Spleen (tissue), 11 donors: ENCODE data around the gene RAD51B. TPM values are rescaled to one million over a fixed set of nuclear protein-coding genes. Genes with fewer than 3 reads are reported as not detected.

Experiments
- DNase-seq: peaks from one replicate; pipeline ENCODE4 v3.0.0-alpha.2; 2020
- H3K27ac ChIP-seq, 8 donors: fragments of 200-600 bp; sonication (generic) in 7 of 8; 1 replicate in 4 of 8; 2 replicates in 4 of 8; pipeline versions ENCODE4 v1.5.0 to v1.8.0; 2016 to 2021; ENCODE audit warnings: inconsistent platforms in 4 of 8, mild to moderate bottlenecking in 4 of 8, moderate library complexity in 1 of 8
- H3K27me3 ChIP-seq, 7 donors: fragments of 200-600 bp; sonication (generic) in 6 of 7; replicated peaks in 1 of 7; 1 replicate in 4 of 7; 2 replicates in 3 of 7; pipeline versions ENCODE4 v1.5.0 to v1.8.0; 2016 to 2021; ENCODE audit warnings: inconsistent platforms in 3 of 7, mild to moderate bottlenecking in 1 of 7
- H3K36me3 ChIP-seq, 6 donors: fragments of 200-600 bp; sonication (generic) in 5 of 6; 1 replicate in 4 of 6; 2 replicates in 2 of 6; pipeline versions ENCODE4 v1.5.0 to v1.8.0; 2016 to 2021; ENCODE audit warnings: inconsistent platforms in 2 of 6
- H3K4me1 ChIP-seq, 6 donors: fragments of 200-600 bp; sonication (generic) in 5 of 6; 1 replicate in 3 of 6; 2 replicates in 3 of 6; pipeline versions ENCODE4 v1.5.0 to v1.8.0; 2016 to 2021; ENCODE audit warnings: inconsistent platforms in 3 of 6
- H3K4me3 ChIP-seq, 8 donors: fragments of 200-600 bp; sonication (generic) in 7 of 8; 1 replicate in 4 of 8; 2 replicates in 4 of 8; pipeline versions ENCODE4 v1.5.0 to v1.8.0; 2016 to 2021; ENCODE audit warnings: inconsistent platforms in 4 of 8, mild to moderate bottlenecking in 4 of 8, moderate library complexity in 2 of 8
- H3K9me3 ChIP-seq, 8 donors: fragments of 200-600 bp; sonication (generic) in 7 of 8; 1 replicate in 4 of 8; 2 replicates in 4 of 8; pipeline versions ENCODE4 v1.5.0 to v1.8.0; 2016 to 2021; ENCODE audit warnings: inconsistent platforms in 4 of 8
- CTCF ChIP-seq, 11 experiments: fragments of 200-600 bp in 7 of 11; fragments of 450-650 bp in 4 of 11; sonication (generic) in 4 of 11; IDR thresholded peaks in 8 of 11; conservative IDR thresholded peaks in 3 of 11; 1 replicate in 7 of 11; 2 replicates in 4 of 11; pipeline versions ENCODE4 v1.4.0 to v1.8.0; 2016 to 2021; ENCODE audit warnings: antibody characterized with exemption in 11 of 11, inconsistent platforms in 4 of 11, mild to moderate bottlenecking in 1 of 11
- POLR2A ChIP-seq, 3 donors: fragments of 450-650 bp; IDR thresholded peaks; one replicate each; pipeline ENCODE4 v1.5.1; 2017; ENCODE audit warnings: antibody characterized with exemption in 3 of 3, mild to moderate bottlenecking in 1 of 3
- POLR2AphosphoS5 ChIP-seq, 3 donors: sonication (generic); formaldehyde crosslinking; IDR thresholded peaks; one replicate each; pipeline ENCODE4 v1.5.1; 2017; ENCODE audit warnings: antibody characterized with exemption in 3 of 3
- WGBS, 5 donors: extraction: QIAGEN DNeasy Blood & Tissue Kit in 3 of 5; methylation state at CpG; one replicate each; pipeline versions ENCODE4 v1.1.5 to v1.1.7; 2013 to 2018; 5-methylcytosine and 5-hydroxymethylcytosine counted together
- intact Hi-C: fragments of 100-400 bp; cut with DNase I; formaldehyde crosslinking; loops from one replicate; pipeline ENCODE4 v1.15.0; 2023; ENCODE audit warnings: low total_unique reads
- polyA plus RNA-seq, 3 donors: library from polyadenylated mRNA; stranded (reverse); fragments of 200-250 nt; gene quantifications; one replicate each; pipeline ENCODE4 v1.2.1, GENCODE V29; 2013
- total RNA-seq, 7 donors: library from RNA; depleted of rRNA in 3 of 7; stranded (reverse); fragments of >200 nt in 3 of 7; fragmentation: NEBNext Ultra II Directional in 4 of 7; extraction: Animal tissue kit (Norgen Biotek cat#: 25700) in 4 of 7; gene quantifications; one replicate each; pipeline versions ENCODE4 v1.1.0 to v1.2.1, GENCODE V29; 2016 to 2021
- donor health status: healthy with polysubstance abuse.
- donor health status: DM: no; HTN: no; CAD: no; lungs with moderate emphysema.
- donor health status: DM: no; HTN: no; CAD: no.
- donor health status: Bipolar disorder and iron deficiency.
- donor health status: healthy.
- donor health status: DM: no; HTN: no; CAD: no.
- donor health status: DM: yes; HTN: yes; CAD: no.

RAD51B gene
- total and polyA plus RNA-seq, 10 donors: 4.2 to 43.7 (median 29.8) TPM

DNA sequence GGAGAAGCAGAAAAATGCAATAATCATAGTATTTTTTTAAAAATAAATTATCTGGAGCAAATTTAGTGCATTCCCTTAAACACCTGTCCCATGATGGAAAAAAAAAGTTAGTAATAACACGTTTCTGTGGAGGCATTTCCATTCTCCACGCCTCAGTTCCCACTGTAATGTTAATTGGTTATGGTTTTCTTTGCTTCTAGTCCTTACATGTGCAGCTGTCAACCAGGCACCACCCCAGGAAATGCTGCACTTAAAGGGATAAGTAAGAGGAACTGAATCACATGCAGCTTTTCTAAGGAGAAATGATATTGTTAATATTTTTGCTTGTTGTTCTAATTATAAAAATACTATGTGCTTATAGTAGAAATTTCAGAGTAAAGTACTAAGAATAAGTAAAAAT, 733.0 kb downstream of the RAD51B start:
- TF ChIP-seq CTCF (IDR thresholded peaks at IDR 0.05 in 8 of 11, conservative IDR thresholded peaks at IDR 0.05 in 3 of 11) (no peak), POLR2AphosphoS5 (IDR thresholded peaks at IDR 0.05) (no peak), POLR2A (IDR thresholded peaks at IDR 0.05) (no peak)
- 5 to 12% (median 9%) methylated on average over 2 of the region's 2 CpGs for WGBS, 5 donors
- Histone ChIP-seq H3K9me3 (no peaks in the 10 kb centered on the region), H3K4me1 (peaks cover 11 to 66% (median 27%) of the 10 kb centered on the region in 6 donors), H3K27ac (peak overlapping the region in 2 of 8 donors; percentile 9 to 58), H3K27me3 (no peaks in the 10 kb centered on the region), H3K4me3 (no peak overlapping the region), H3K36me3 (no peaks in the 10 kb centered on the region)
- intact Hi-C loops: no loop called here
- no peak for DNase-seq

DNA sequence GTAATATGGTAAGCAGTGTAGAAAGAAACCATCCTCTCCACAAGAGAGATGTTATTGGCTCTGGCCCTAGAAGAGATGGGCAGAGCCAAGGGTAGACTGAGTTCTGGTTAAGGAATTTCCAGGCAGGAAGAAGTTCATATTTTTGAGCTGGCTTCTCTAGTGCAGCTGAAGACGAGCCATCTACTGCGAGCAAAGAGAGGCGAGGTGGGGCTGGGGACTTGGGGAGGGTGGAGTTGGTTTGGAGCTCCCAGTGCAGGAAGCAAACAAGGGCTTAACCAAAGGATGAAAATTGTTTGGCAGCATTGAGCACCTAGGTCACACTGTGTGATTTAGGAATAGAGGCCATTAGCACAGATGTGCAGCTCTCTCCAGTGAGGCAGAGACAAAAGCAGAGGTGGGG, 733.7 kb downstream of the RAD51B start:
- intact Hi-C loops: no loop called here
- H3K36me3 ChIP-seq: no peaks in the 10 kb centered on the region
- WGBS, 5 donors: 43 to 65% (median 53%) methylated on average over 3 of the region's 3 CpGs
- no peaks in the 10 kb centered on the region for H3K27me3 ChIP-seq
- H3K4me1 ChIP-seq: peaks cover 11 to 65% (median 25%) of the 10 kb centered on the region in 6 donors
- no peak for TF ChIP-seq POLR2AphosphoS5 (IDR thresholded peaks at IDR 0.05)
- no peak for TF ChIP-seq POLR2A (IDR thresholded peaks at IDR 0.05)
- TF ChIP-seq CTCF (IDR thresholded peaks at IDR 0.05 in 8 of 11, conservative IDR thresholded peaks at IDR 0.05 in 3 of 11): no peak
- no peaks in the 10 kb centered on the region for H3K9me3 ChIP-seq
- no peak for DNase-seq
- no peak overlapping the region for H3K4me3 ChIP-seq
- peak overlapping the region in 1 of 8 donors; percentile 58 for H3K27ac ChIP-seq

GRCh38 chr14:68554231-68554630, 734.7 kb downstream of the RAD51B start:
- intact Hi-C loops: no loop called here
- H3K9me3 ChIP-seq: no peaks in the 10 kb centered on the region
- peak overlapping the region in 1 of 8 donors; percentile 6 for H3K27ac ChIP-seq
- peaks cover 11 to 61% (median 25%) of the 10 kb centered on the region in 6 donors for H3K4me1 ChIP-seq
- WGBS, 5 donors: 67 to 76% (median 69%) methylated on average over 4 of the region's 4 CpGs
- no peaks in the 10 kb centered on the region for H3K27me3 ChIP-seq
- H3K4me3 ChIP-seq: no peak overlapping the region
- no peaks in the 10 kb centered on the region for H3K36me3 ChIP-seq
- DNase-seq: no peak
- no peak for TF ChIP-seq CTCF (IDR thresholded peaks at IDR 0.05 in 8 of 11, conservative IDR thresholded peaks at IDR 0.05 in 3 of 11)
- no peak for TF ChIP-seq POLR2AphosphoS5 (IDR thresholded peaks at IDR 0.05)

- H3K9me3 ChIP-seq: no peaks in the 10 kb centered on the region
- DNase-seq: no peak
- H3K36me3 ChIP-seq: no peaks in the 10 kb centered on the region
- no peak overlapping the region for H3K4me3 ChIP-seq
- H3K4me1 ChIP-seq: peaks cover 11 to 48% (median 18%) of the 10 kb centered on the region in 6 donors
- TF ChIP-seq CTCF (IDR thresholded peaks at IDR 0.05 in 8 of 11, conservative IDR thresholded peaks at IDR 0.05 in 3 of 11): no peak
- TF ChIP-seq POLR2A (IDR thresholded peaks at IDR 0.05): no peak
- TF ChIP-seq POLR2AphosphoS5 (IDR thresholded peaks at IDR 0.05): no peak
- intact Hi-C loops: no loop called here
- H3K27ac ChIP-seq: no peak overlapping the region
- no peaks in the 10 kb centered on the region for H3K27me3 ChIP-seq
- 90 to 99% (median 95%) methylated on average over 4 of the region's 4 CpGs for WGBS, 5 donors
Measured at GRCh38 chr14:68556253-68556652, 736.7 kb downstream of the RAD51B start.
